Trophoblast cell (in vitro differentiated cells and primary cell): ENCODE data around the gene PEX10.

ENCODE experiments used
- DNase-seq, 2 donors: peaks; one replicate each; pipeline ENCODE4 v3.0.0-alpha.2; 2016
- H2AFZ ChIP-seq: 2 replicates; pipeline ENCODE4 v1.6.1; 2013; ENCODE audit warnings: low read length, moderate library complexity, mild to moderate bottlenecking; ENCODE audit not compliant: insufficient read depth, poor library complexity
- H2AK5ac ChIP-seq: 2 replicates; pipeline ENCODE4 v1.6.1; 2013; ENCODE audit warnings: mild to moderate bottlenecking, low read length
- H2BK120ac ChIP-seq: 2 replicates; pipeline ENCODE4 v1.6.1; 2013; ENCODE audit warnings: low read length, mild to moderate bottlenecking, moderate library complexity; ENCODE audit not compliant: insufficient read depth, poor library complexity
- H2BK12ac ChIP-seq: 2 replicates; pipeline ENCODE4 v1.6.1; 2013; ENCODE audit warnings: mild to moderate bottlenecking, low read length, moderate library complexity
- H2BK5ac ChIP-seq: 2 replicates; pipeline ENCODE4 v1.6.1; 2013; ENCODE audit warnings: low read length, low read depth, moderate library complexity, mild to moderate bottlenecking; ENCODE audit not compliant: poor library complexity
- H3K14ac ChIP-seq: 2 replicates; pipeline ENCODE4 v1.6.1; 2013; ENCODE audit warnings: mild to moderate bottlenecking, low read length
- H3K18ac ChIP-seq: 2 replicates; pipeline ENCODE4 v1.6.1; 2013; ENCODE audit warnings: mild to moderate bottlenecking, low read length
- H3K23ac ChIP-seq: 2 replicates; pipeline ENCODE4 v1.6.1; 2013; ENCODE audit warnings: low read length
- H3K27ac ChIP-seq: 2 replicates; pipeline ENCODE4 v1.5.1; 2013; ENCODE audit warnings: low read depth, mild to moderate bottlenecking, inconsistent platforms, low read length, moderate library complexity
- H3K27me3 ChIP-seq: 2 replicates; pipeline ENCODE4 v1.6.1; 2013; ENCODE audit warnings: inconsistent platforms, mild to moderate bottlenecking, low read length, moderate library complexity; ENCODE audit not compliant: insufficient read depth
- H3K36me3 ChIP-seq, 2 experiments: 1 replicate in 1 of 2; 2 replicates in 1 of 2; pipeline ENCODE4 v1.6.1; 2013; ENCODE audit warnings: low read length in 2 of 2, mild to moderate bottlenecking in 2 of 2, moderate library complexity in 1 of 2; ENCODE audit not compliant: insufficient read depth in 2 of 2, control insufficient read depth in 1 of 2
- H3K4ac ChIP-seq: 2 replicates; pipeline ENCODE4 v1.6.1; 2013; ENCODE audit warnings: low read depth, mild to moderate bottlenecking, low read length, moderate library complexity
- H3K4me1 ChIP-seq, 2 experiments: 1 replicate in 1 of 2; 2 replicates in 1 of 2; pipeline ENCODE4 v1.6.1; 2013; ENCODE audit warnings: low read length in 2 of 2, mild to moderate bottlenecking in 2 of 2, moderate library complexity in 1 of 2; ENCODE audit not compliant: insufficient read depth in 2 of 2, control insufficient read depth in 1 of 2
- H3K4me2 ChIP-seq: 2 replicates; pipeline ENCODE4 v1.6.1; 2013; ENCODE audit warnings: inconsistent platforms, mild to moderate bottlenecking, low read length, moderate library complexity
- H3K4me3 ChIP-seq: 2 replicates; pipeline ENCODE4 v1.5.1; 2013; ENCODE audit warnings: mild to moderate bottlenecking, low read depth, low read length, inconsistent platforms
- H3K79me1 ChIP-seq: one replicate; pipeline ENCODE4 v1.6.1; 2013; ENCODE audit warnings: low read length
- H3K79me2 ChIP-seq: 2 replicates; pipeline ENCODE4 v1.6.1; 2013; ENCODE audit warnings: low read length, mild to moderate bottlenecking; ENCODE audit not compliant: control insufficient read depth, insufficient read depth, poor library complexity
- H3K9ac ChIP-seq: 2 replicates; pipeline ENCODE4 v1.6.1; 2013; ENCODE audit warnings: mild to moderate bottlenecking, low read length
- H3K9me3 ChIP-seq: 2 replicates; pipeline ENCODE4 v1.6.1; 2013; ENCODE audit warnings: low read depth, mild to moderate bottlenecking, control low read depth, inconsistent platforms, low read length; ENCODE audit not compliant: insufficient read depth
- H4K12ac ChIP-seq: 2 replicates; pipeline ENCODE4 v1.6.1; 2013; ENCODE audit warnings: low read depth, mild to moderate bottlenecking, low read length, moderate library complexity
- H4K8ac ChIP-seq: 2 replicates; pipeline ENCODE4 v1.6.1; 2013; ENCODE audit warnings: low read depth, mild to moderate bottlenecking, low read length, moderate library complexity
- H4K91ac ChIP-seq: one replicate; pipeline ENCODE4 v1.6.1; 2013; ENCODE audit warnings: low read depth, mild to moderate bottlenecking, low read length, moderate library complexity
- WGBS: extraction: QIAGEN DNeasy Blood & Tissue Kit; methylation state at CpG from one replicate; pipeline ENCODE4 v1.1.7; 2013; ENCODE audit warnings: missing lambda C conversion rate; ENCODE audit not compliant: insufficient read length, insufficient coverage; ENCODE audit errors: extremely low coverage; 5-methylcytosine and 5-hydroxymethylcytosine counted together

Gene PEX10

DNA sequence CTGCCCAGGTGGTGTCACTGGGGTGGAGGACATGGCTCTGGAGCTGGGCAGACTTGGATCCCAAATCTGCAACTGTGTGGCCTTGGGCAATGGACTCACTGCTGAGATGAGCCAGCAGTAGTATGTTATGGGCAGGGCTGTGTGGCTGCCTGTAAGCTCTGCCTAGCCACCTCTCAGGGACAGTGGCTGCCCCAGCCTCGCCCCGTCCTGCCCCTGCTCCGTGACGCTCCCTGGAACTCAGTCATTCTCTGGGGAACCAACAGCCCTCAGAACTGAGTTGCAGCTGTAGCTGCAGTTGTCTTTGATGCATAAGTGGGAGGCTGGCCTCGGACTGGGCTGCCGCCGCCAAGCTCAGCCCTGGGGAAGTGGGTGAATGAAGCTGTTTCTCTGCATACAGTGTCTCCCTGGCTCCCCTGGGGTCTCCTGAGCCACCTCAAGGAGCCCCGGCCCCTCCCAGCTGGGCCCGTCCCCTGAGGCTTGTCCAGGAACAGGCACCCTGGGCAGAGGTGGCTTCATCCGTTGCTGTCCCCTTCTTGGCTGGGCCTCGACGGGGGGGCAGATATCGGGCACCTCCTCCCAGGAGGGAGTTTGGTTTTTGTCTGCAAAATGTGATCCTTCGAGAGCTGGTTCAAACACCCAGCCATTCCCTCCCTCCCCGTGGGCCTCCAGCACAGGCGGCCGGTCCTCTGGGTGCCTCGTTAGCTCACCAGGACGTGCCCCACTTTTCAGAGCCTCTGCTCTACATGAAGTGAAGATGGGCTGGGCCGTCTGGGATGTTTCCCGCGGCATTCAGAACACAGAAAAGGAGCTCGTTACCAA, 37.5 kb upstream of the PEX10 start:
- no peak overlapping the region for H4K12ac ChIP-seq
- WGBS = no CpG with 5 or more reads among the region's 23 CpGs
- no peak overlapping the region for H3K9ac ChIP-seq
- no peak overlapping the region for H3K4me3 ChIP-seq
- H3K27ac ChIP-seq = no peak overlapping the region
- no peak overlapping the region for H3K4ac ChIP-seq
- H3K4me1 ChIP-seq = peaks cover 7 to 10% of the 10 kb centered on the region in 2 experiments
- H2AFZ ChIP-seq = no peak overlapping the region
- no peak overlapping the region for H3K18ac ChIP-seq
- H3K23ac ChIP-seq = no peak overlapping the region
- H2AK5ac ChIP-seq = no peak overlapping the region
- no peak overlapping the region for H2BK5ac ChIP-seq
- H3K36me3 ChIP-seq = no peaks in the 10 kb centered on the region
- H3K9me3 ChIP-seq = no peaks in the 10 kb centered on the region
- no peak overlapping the region for H3K4me2 ChIP-seq
- no peak overlapping the region for H2BK12ac ChIP-seq
- DNase-seq = no peak
- H2BK120ac ChIP-seq = no peak overlapping the region
- H3K27me3 ChIP-seq = no peaks in the 10 kb centered on the region
- no peak overlapping the region for H4K8ac ChIP-seq
- no peaks in the 10 kb centered on the region for H3K79me2 ChIP-seq
- H3K79me1 ChIP-seq = no peaks in the 10 kb centered on the region
- H4K91ac ChIP-seq = no peak overlapping the region
- H3K14ac ChIP-seq = no peak overlapping the region

DNA sequence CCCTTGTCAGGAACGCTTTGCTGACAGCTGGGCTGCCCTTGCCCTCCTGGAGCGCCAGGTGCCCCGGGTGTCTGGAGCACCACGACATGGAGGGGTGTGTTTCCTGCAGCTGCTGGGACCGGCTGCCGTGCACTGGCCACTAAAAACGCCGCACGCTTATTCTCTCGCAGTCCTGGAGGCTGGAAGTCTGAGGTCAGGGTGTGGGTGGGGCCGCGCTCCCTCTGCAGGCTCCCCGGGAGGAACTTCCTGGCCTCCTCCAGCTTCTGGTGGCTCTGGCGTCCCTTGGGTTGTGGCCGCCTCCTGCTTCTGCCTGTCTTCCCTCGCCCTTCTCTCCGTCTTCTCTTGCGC, 35.7 kb upstream of the PEX10 start:
- peaks cover 12% of the 10 kb centered on the region for H3K27me3 ChIP-seq
- no peaks in the 10 kb centered on the region for H3K79me2 ChIP-seq
- H2AFZ ChIP-seq = no peak overlapping the region
- H3K4me3 ChIP-seq = no peak overlapping the region
- no peak overlapping the region for H3K27ac ChIP-seq
- H3K79me1 ChIP-seq = no peaks in the 10 kb centered on the region
- no peak overlapping the region for H3K4ac ChIP-seq
- DNase-seq = no peak
- H3K18ac ChIP-seq = no peak overlapping the region
- no peak overlapping the region for H3K9ac ChIP-seq
- no peak overlapping the region for H2BK120ac ChIP-seq
- peaks cover 7 to 10% of the 10 kb centered on the region in 2 experiments for H3K4me1 ChIP-seq
- no peak overlapping the region for H3K23ac ChIP-seq
- no peak overlapping the region for H4K91ac ChIP-seq
- H2AK5ac ChIP-seq = no peak overlapping the region
- no peak overlapping the region for H2BK5ac ChIP-seq
- no peak overlapping the region for H3K14ac ChIP-seq
- H4K12ac ChIP-seq = no peak overlapping the region
- H3K4me2 ChIP-seq = no peak overlapping the region
- H3K36me3 ChIP-seq = no peaks in the 10 kb centered on the region
- H2BK12ac ChIP-seq = no peak overlapping the region
- H3K9me3 ChIP-seq = no peaks in the 10 kb centered on the region
- WGBS = no CpG with 5 or more reads among the region's 18 CpGs
- H4K8ac ChIP-seq = no peak overlapping the region

DNA sequence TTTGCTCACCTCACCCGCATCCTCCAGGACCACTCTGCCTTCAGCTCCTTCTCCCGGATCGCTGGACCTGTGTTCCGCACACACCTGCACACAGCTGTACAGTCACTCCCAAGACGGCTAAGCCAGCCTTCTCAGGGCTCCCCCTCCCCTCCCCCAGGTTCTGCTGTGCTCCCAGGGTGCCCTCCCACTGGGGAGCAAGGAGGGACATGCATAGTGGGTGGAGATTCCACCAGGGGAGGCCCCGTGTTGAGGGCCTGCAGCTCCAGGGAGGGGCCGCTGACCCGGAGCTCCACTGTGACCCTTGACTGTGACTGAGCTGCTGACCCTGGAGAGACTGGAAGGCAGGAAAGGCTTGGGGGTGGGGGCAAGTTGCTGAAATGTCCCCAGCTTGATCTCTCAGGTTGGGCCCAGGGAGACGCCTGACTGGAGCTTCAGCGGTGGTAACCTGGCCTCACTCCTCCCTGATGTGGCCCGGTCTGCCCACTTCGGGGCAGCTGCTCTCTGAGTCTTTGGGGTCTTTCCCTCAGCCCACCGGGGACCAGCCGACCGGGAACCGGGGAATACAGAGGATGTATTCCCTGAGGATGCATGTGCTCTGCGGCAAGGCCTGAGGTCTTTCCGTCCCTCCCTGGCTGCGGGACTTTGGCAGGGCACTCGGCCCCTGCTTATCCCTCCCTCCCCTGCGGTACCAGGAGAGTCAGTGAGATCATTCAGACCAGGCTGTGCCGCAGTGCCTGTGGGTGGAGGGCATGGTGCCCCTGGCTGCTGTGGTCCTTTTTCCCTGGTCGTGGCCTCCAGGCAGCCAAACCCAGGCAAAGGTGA, 35.1 kb upstream of the PEX10 start:
- H3K23ac ChIP-seq = no peak overlapping the region
- no peaks in the 10 kb centered on the region for H3K79me1 ChIP-seq
- no peak overlapping the region for H2BK120ac ChIP-seq
- no peak overlapping the region for H2AFZ ChIP-seq
- no peak overlapping the region for H2BK5ac ChIP-seq
- H3K27me3 ChIP-seq = peaks cover 17% of the 10 kb centered on the region
- no peak overlapping the region for H3K18ac ChIP-seq
- H3K14ac ChIP-seq = no peak overlapping the region
- no peak overlapping the region for H4K91ac ChIP-seq
- H3K79me2 ChIP-seq = no peaks in the 10 kb centered on the region
- H3K9ac ChIP-seq = no peak overlapping the region
- H4K8ac ChIP-seq = no peak overlapping the region
- H3K27ac ChIP-seq = no peak overlapping the region
- no peak overlapping the region for H2AK5ac ChIP-seq
- WGBS = no CpG with 5 or more reads among the region's 23 CpGs
- no peak overlapping the region for H4K12ac ChIP-seq
- peak overlapping the region; percentile 12 for H3K4me3 ChIP-seq
- no peak overlapping the region for H3K4ac ChIP-seq
- H3K4me1 ChIP-seq = peaks cover 6 to 7% of the 10 kb centered on the region in 2 experiments
- peaks cover 2% of the 10 kb centered on the region for H3K9me3 ChIP-seq
- no peak overlapping the region for H3K4me2 ChIP-seq
- no peak overlapping the region for H2BK12ac ChIP-seq
- DNase-seq = no peak
- H3K36me3 ChIP-seq = no peaks in the 10 kb centered on the region

DNA sequence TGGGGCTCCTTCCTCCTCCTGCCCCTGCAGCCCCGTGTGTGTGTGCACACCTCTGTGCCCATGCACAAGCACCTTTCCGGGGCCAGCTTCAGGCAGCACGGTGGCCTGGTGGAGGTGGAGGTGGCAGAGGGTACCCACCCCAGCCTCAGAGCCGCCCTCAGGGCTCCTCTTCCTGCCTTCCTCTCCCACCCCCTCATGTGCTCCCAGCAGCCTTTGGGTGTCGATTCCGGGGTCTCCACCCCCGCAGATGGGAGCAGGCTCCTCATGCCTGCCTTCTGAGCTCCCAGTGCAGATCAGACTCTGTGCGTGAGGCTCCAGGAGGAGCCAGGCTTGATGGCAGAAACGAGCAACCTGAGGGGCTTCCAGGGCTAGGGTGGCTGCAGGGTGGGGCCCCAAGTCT, 34.5 kb upstream of the PEX10 start:
- H4K12ac ChIP-seq = no peak overlapping the region
- no peak overlapping the region for H2BK120ac ChIP-seq
- H3K4me1 ChIP-seq = peaks cover 0 to under 1% of the 10 kb centered on the region in 2 experiments
- H4K91ac ChIP-seq = no peak overlapping the region
- no peak overlapping the region for H3K4me2 ChIP-seq
- H3K18ac ChIP-seq = no peak overlapping the region
- peaks cover 18% of the 10 kb centered on the region for H3K27me3 ChIP-seq
- no CpG with 5 or more reads among the region's 9 CpGs for WGBS
- H2AFZ ChIP-seq = no peak overlapping the region
- no peaks in the 10 kb centered on the region for H3K79me1 ChIP-seq
- H3K4ac ChIP-seq = no peak overlapping the region
- no peak overlapping the region for H3K27ac ChIP-seq
- H3K23ac ChIP-seq = no peak overlapping the region
- H2AK5ac ChIP-seq = no peak overlapping the region
- H3K36me3 ChIP-seq = no peaks in the 10 kb centered on the region
- no peak overlapping the region for H4K8ac ChIP-seq
- no peak overlapping the region for H3K9ac ChIP-seq
- no peak for DNase-seq
- no peak overlapping the region for H2BK12ac ChIP-seq
- H3K14ac ChIP-seq = no peak overlapping the region
- H2BK5ac ChIP-seq = no peak overlapping the region
- H3K9me3 ChIP-seq = peaks cover 2% of the 10 kb centered on the region
- no peak overlapping the region for H3K4me3 ChIP-seq
- no peaks in the 10 kb centered on the region for H3K79me2 ChIP-seq
